ENCODE results near the gene CHMP2A. TPM values are rescaled to one million over a fixed set of nuclear protein-coding genes. Genes with fewer than 3 reads are reported as not detected.
A peak's percentile ranks its signal among the peaks of the same experiment; 100 is the strongest.

Gene CHMP2A
- total RNA-seq, 4 donors from 2014 or later = 79.2 to 115 (median 101) TPM

GRCh38 chr19:58571575-58571947 lies 16.7 kb upstream of the CHMP2A start:
- peak; percentile 16 to 41 (median 36) for DNase-seq
- H3K27me3 ChIP-seq = no peaks in the 10 kb centered on the region
- H3K4me3 ChIP-seq = no peak overlapping the region
- no peak for TF ChIP-seq POLR2A (IDR thresholded peaks at IDR 0.05)
- TF ChIP-seq CTCF (IDR thresholded peaks at IDR 0.05) = no peak
- peaks cover 0 to 12% (median 7%) of the 10 kb centered on the region in 4 donors for H3K4me1 ChIP-seq
- no peaks in the 10 kb centered on the region for H3K9me3 ChIP-seq
- H3K27ac ChIP-seq = no peak overlapping the region
- H3K36me3 ChIP-seq = peaks cover 0 to 23% (median 0%) of the 10 kb centered on the region in 3 donors

GRCh38 chr19:58570770-58571574 lies 16.1 kb upstream of the CHMP2A start:
- no peak overlapping the region for H3K27ac ChIP-seq
- no peaks in the 10 kb centered on the region for H3K9me3 ChIP-seq
- no peaks in the 10 kb centered on the region for H3K27me3 ChIP-seq
- peaks cover 0 to 12% (median 7%) of the 10 kb centered on the region in 4 donors for H3K4me1 ChIP-seq
- no peak overlapping the region for H3K4me3 ChIP-seq
- peaks cover 0 to 23% (median 0%) of the 10 kb centered on the region in 3 donors for H3K36me3 ChIP-seq
- no peak for TF ChIP-seq CTCF (IDR thresholded peaks at IDR 0.05)
- TF ChIP-seq POLR2A (IDR thresholded peaks at IDR 0.05) = no peak
- DNase-seq = peak; percentile 9 to 45 (median 43)

DNA sequence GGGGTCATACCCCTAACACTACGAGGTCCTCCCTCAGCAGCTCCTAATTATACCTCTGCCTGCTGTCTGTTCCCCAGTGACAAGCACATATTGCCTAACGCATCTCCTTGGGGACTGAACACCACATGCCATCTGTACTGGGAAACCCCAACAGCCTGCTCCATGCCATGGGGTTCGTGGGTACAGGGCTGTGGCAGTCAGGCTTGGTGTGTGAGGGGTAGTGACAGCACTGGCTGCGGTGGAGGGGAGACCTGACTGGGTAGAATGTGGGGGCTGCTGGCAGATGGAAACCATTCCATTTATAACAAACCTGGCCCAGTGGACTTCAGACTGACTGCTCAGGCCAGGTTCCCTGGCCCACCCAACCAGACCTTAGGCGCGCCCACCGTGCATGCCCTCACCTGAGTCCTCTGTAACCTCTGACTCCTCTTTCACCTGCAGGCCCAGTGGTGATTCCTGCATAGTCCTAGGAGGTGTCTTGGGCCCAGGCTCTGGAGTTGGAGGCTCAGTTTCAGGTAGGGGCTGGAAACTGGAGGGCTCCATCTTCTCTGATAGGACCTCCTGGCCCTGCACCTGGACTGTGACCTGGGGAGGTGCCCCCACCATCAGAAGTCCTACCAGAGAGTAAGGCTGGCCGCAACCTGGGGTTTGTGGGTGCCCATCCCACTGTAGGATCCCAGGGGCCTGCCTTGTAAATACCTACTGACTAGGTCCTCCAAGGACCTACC lies 15.2 kb upstream of the CHMP2A start:
- H3K9me3 ChIP-seq = no peaks in the 10 kb centered on the region
- DNase-seq = peak; percentile 11 to 39 (median 33)
- H3K4me3 ChIP-seq = no peak overlapping the region
- H3K27ac ChIP-seq = no peak overlapping the region
- no peaks in the 10 kb centered on the region for H3K27me3 ChIP-seq
- peaks cover 0 to 12% (median 7%) of the 10 kb centered on the region in 4 donors for H3K4me1 ChIP-seq
- H3K36me3 ChIP-seq = peaks cover 0 to 23% (median 0%) of the 10 kb centered on the region in 3 donors
- TF ChIP-seq CTCF (IDR thresholded peaks at IDR 0.05) (no peak), POLR2A (IDR thresholded peaks at IDR 0.05) (no peak)

DNA sequence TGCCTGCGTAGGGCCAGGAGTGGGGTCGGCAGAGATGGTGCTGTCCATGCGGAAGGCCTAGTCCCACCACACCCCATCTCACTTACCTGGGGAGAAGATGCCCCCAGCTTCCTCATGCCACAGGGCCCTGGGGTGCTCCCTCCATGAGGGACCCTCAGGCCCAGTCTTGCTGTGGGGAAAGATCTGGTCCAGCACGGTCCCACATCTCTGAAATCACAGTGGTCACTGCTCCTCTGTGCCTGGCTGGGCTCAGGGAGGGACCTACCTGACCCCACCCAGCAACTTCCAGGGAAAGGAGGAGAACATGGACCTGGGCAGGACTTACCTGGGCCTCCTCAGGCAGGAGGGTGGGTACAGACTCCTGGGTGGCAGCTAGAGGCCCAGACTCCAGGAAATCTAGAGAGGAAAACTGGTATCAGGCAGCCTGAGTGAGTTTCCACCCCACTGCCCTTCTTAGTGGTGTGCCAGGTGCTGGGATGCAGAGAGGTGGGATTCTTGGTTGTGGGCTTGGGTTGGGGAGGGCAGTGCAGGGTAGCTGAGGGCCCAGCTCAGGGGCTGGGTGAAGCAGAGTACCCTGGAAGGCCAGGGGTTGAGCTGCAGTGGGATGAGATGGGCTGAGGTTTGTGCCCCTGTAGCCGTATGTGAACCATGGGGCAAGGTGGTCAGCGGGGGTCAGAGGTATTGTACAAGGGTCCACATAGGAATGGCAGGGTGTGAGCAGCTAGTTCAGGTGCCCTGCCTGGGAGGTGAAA lies 14.5 kb upstream of the CHMP2A start:
- H3K9me3 ChIP-seq = no peaks in the 10 kb centered on the region

More for the DNA sequence above, 14.5 kb upstream of the CHMP2A start:
- TF ChIP-seq CTCF (IDR thresholded peaks at IDR 0.05) (no peak), POLR2A (IDR thresholded peaks at IDR 0.05) (no peak)
- peaks cover 0 to 12% (median 5%) of the 10 kb centered on the region in 4 donors for H3K4me1 ChIP-seq
- no peak overlapping the region for H3K4me3 ChIP-seq
- no peaks in the 10 kb centered on the region for H3K27me3 ChIP-seq
- DNase-seq = peak; percentile 10 to 40 (median 25)
- H3K27ac ChIP-seq = no peak overlapping the region
- H3K36me3 ChIP-seq = peaks cover 0 to 23% (median 0%) of the 10 kb centered on the region in 3 donors
